PFSK-1 (cell line): ENCODE measurements around the gene ARSJ.

Experiments used
- FOXP2 ChIP-seq: optimal IDR thresholded peaks from 2 replicates; pipeline ENCODE3; 2011; ENCODE audit warnings: borderline replicate concordance, control low read depth, inconsistent platforms; ENCODE audit not compliant: insufficient read depth; ENCODE audit errors: extremely low read length, extremely low read depth
- POLR2AphosphoS5 ChIP-seq: IDR thresholded peaks from 2 replicates; pipeline ENCODE4 v1.6.1; 2012; ENCODE audit warnings: low read depth, mild to moderate bottlenecking, control low read depth, low read length, moderate library complexity
- REST ChIP-seq, 2 experiments: IDR thresholded peaks; 2 replicates each; pipeline versions ENCODE4 v1.6.1 to v1.8.0; 2011 to 2012; ENCODE audit warnings: low read depth in 2 of 2, low read length in 2 of 2, control low read depth in 1 of 2, inconsistent platforms in 1 of 2, mild to moderate bottlenecking in 1 of 2, moderate library complexity in 1 of 2; ENCODE audit not compliant: insufficient read depth in 1 of 2
- SIN3A ChIP-seq: IDR thresholded peaks from 2 replicates; pipeline ENCODE4 v1.6.1; 2012; ENCODE audit warnings: mild to moderate bottlenecking, low read length, moderate library complexity, borderline replicate concordance; ENCODE audit not compliant: insufficient read depth
- TAF1 ChIP-seq: IDR thresholded peaks from 2 replicates; pipeline ENCODE4 v1.6.1; 2012; ENCODE audit warnings: low read length, control low read depth, borderline replicate concordance; ENCODE audit not compliant: insufficient read depth

ARSJ gene

GRCh38 chr4:113880240-113881028 is 99.0 kb downstream of the ARSJ start:
- TF ChIP-seq SIN3A (no peak), REST (IDR thresholded peaks at IDR 0.05; ENCODE audit: insufficient read depth in 1 of 2, low read depth in 2 of 2, low read length in 2 of 2) (no peak), POLR2AphosphoS5 (no peak)

GRCh38 chr4:113878668-113879067 is 100.8 kb downstream of the ARSJ start:
- TF ChIP-seq FOXP2 (no peak), TAF1 (no peak), REST (IDR thresholded peaks at IDR 0.05; ENCODE audit: insufficient read depth in 1 of 2, low read depth in 2 of 2, low read length in 2 of 2) (no peak), POLR2AphosphoS5 (no peak), SIN3A (no peak)

GRCh38 chr4:113874480-113874879 is 105.0 kb downstream of the ARSJ start:
- no peak for TF ChIP-seq SIN3A
- no peak for TF ChIP-seq REST (IDR thresholded peaks at IDR 0.05; ENCODE audit: insufficient read depth in 1 of 2, low read depth in 2 of 2, low read length in 2 of 2)
- TF ChIP-seq FOXP2, result no peak
- TF ChIP-seq POLR2AphosphoS5, result no peak
- TF ChIP-seq TAF1, result no peak

GRCh38 chr4:113873508-113873907 is 105.9 kb downstream of the ARSJ start:
- TF ChIP-seq TAF1 (no peak), REST (IDR thresholded peaks at IDR 0.05; ENCODE audit: insufficient read depth in 1 of 2, low read depth in 2 of 2, low read length in 2 of 2) (no peak), POLR2AphosphoS5 (no peak), SIN3A (no peak), FOXP2 (no peak)
